Forelimb muscle (tissue), 1 donor: Measurements from ENCODE around the gene BCAN. TPM values are rescaled to one million over a fixed set of nuclear protein-coding genes. Genes with fewer than 3 reads are reported as not detected.
"Not testable (repeated sequence)": the region's sequence is repeated elsewhere in the genome, so short reads cannot be mapped to it uniquely, and the experiment has no call there.

Experiments used
- DNase-seq: peaks from one replicate; pipeline ENCODE4 v3.0.0-alpha.2; 2013; ENCODE audit warnings: low read depth
- polyA plus RNA-seq: library from polyadenylated mRNA; unstranded; fragments of 120-200 nt; gene quantifications from one replicate; pipeline ENCODE4 v1.2.1, GENCODE V29; 2013; ENCODE audit not compliant: insufficient read length

BCAN gene
- polyA plus RNA-seq, 1 donor = 1.2 TPM

GRCh38 chr1:156618853-156619581 is 22.9 kb upstream of the BCAN start, which contains the start of gene HAPLN2:
TSS of gene HAPLN2 (plus strand) at chr1:156619415. CDS start at chr1:156623491, 4,076 bp downstream.
- no peak for DNase-seq

DNA sequence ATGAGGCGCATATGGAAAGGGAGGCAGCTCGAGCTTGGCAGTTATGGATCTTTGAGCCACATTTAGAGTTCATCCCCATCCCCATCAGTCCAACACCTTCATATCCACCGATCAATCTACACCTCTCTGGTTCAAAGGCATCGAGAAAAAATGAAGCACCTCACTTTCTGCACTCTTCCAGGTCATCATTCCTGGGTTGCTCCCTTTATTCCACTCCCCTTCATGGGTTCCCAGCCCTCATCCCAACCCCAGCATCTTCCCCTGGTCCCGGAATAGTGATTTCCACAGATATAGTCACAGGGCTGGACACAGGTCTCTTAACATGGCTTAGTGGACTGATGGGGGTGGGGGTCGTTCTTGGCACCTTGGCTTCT is 22.3 kb upstream of the BCAN start:
- no peak for DNase-seq

DNA sequence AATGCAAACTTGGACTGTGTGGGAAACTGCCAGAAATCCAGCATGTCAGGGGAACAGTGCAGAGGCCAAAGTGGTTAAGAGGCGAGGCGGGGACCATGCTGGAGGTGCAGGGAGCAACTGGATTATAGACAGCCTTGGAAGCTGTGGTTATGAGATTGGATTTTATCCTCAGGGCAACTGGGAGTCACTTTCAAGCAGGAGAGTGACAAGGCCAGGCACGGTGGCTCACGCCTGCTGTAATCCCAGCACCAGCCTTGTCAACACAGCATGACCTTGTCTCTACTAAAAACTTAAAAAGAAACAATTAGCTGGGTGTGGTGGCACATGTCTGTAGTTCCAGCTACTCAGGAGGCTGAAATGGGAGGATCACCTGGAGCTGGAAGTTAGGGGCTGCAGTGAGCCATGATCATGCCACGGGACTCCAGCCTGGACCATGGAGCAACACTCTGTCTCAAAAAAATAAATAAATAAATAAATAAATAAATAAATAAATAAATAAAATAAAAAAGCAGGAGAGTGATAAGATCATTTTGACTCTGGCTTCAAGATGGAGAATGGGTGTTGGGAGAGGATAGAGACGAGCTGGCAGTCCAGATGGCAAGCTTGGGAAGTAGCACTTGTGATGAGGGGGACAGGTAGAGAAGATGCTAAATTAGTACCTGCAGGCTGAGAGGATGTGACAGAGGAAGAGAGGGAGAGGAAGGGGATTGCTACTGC is 19.2 kb upstream of the BCAN start:
- DNase-seq = no peak

DNA sequence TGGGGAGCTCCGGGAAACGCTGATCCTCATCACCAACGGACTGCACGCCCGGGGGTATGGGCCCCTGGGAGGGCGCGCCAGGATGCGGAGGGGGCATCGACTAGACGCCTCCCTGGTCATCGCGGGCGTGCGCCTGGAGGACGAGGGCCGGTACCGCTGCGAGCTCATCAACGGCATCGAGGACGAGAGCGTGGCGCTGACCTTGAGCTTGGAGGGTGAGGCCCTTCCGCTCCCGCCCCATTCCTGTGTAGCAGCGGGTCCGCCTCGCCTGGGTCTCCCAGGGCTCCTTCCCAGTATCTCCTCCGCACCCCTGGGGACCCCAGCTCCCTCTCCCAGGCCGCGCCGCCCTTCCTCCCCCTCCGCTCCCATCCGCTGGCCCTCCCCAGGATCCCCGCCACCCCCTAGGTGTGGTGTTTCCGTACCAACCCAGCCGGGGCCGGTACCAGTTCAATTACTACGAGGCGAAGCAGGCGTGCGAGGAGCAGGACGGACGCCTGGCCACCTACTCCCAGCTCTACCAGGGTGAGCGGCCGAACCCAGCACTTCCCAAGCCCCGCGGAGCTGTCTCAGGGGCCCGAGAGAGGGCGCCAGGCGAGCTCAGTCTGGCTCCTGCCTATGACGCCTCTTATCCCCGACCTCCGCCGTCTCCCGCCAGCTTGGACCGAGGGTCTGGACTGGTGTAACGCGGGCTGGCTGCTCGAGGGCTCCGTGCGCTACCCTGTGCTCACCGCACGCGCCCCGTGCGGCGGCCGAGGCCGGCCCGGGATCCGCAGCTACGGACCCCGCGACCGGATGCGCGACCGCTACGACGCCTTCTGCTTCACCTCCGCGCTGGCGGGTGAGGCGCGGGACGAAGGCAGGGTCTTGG is 17.7 kb upstream of the BCAN start:
- no peak for DNase-seq

DNA sequence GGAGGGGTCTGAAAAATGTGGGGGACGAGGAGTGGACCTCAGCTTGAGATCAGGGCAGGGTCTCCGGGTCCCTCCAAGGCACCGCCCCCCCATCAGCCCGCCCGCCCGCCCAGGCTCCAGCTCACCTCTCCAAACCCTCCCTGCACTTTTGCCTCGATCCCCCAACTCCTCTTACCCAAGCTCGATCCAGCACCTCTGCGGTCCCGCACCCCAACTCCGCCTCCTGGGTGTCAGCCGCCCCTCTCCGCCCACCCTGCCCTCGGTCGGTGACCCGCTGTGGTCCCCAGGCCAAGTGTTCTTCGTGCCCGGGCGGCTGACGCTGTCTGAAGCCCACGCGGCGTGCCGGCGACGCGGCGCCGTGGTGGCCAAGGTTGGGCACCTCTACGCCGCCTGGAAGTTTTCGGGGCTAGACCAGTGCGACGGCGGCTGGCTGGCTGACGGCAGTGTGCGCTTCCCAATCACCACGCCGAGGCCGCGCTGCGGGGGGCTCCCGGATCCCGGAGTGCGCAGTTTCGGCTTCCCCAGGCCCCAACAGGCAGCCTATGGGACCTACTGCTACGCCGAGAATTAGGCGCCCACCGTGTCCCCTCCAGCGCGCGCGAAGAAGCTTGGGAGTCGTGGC is 17.0 kb upstream of the BCAN start:
- no peak for DNase-seq

DNA sequence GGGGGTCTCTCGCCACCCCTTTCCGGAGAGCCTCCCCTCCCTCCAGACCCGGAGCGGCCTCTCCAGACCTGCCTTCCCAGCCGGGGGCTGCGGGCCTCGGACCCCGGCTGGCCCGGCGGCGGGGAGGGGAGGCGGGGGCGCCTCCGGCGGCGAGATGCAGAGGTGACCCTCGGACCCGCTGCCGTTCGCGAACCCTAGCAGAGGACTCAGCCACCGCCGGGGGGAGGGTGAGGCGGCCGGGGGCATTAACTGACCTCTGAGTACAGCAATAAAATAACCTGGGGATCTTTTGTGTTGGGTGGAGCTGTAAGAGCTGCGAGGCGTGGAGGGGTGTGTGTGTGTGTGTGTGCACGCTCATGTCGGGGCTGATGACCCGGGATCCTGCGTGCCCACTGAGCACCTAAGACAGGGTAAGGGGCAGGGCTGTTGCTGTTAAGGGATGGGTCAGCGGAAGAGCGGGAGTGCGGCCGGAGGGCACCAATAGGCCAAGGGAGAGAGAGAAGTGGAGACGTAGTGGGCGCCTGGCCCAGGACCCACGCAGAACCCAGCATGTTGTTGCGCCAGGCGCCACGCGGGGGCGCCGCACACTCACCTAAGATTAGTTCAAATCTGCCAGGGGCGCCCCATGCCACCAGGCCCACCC is 16.4 kb upstream of the BCAN start:
- no peak for DNase-seq

DNA sequence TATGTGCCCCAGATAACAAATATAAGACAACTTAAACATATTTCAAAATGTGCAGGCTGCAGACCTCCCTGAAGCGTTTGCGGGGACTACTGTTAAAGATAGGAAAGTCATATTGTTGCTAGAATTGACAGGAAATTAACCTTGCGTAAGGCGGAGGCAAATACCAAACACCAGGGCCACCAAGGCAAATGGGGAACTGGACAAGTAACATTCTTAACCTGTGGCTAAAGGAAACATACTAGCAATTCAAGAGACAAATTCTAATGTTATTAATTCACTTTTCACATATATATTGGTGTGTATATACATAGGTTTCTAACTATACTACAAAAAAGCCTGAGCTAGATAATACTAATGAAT is 15.9 kb upstream of the BCAN start:
- no peak for DNase-seq

- no peak for DNase-seq
Observed at GRCh38 chr1:156627313-156627880, 14.5 kb upstream of the BCAN start.

GRCh38 chr1:156629823-156630449 is 12.0 kb upstream of the BCAN start:
- DNase-seq = no peak

GRCh38 chr1:156631152-156631551 is 10.8 kb upstream of the BCAN start:
- not testable (repeated sequence) for DNase-seq

GRCh38 chr1:156632355-156632754 is 9.6 kb upstream of the BCAN start:
- no peak for DNase-seq

- no peak for DNase-seq
Observed at GRCh38 chr1:156638189-156638985, 3.5 kb upstream of the BCAN start.

DNA sequence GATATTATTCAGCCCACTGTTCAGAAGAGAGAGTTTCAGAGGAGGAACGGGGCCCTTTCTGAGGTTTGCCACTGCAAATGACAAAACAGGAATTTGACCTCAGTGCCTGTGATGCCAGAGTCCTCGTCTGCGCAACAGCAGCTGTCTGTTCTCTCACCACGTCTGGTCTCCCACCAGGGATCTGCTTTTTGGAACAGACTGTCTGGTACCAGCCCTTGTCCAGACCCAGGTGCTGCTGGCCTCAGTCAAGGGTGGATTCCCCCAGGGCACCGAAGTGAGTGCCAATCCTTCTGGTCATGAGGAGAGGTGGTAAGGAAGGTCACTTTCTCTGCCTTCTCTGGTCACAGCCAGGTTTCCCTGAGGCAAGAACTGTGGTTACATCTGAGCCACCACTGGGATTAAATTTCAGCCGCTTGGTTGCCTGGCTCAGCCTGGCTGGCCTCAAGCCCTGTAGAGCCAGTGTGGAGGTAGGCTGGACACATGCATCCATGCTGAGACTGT is 2.3 kb upstream of the BCAN start:
- DNase-seq = no peak

GRCh38 chr1:156640842-156641706 is 843 bp upstream of the BCAN start:
- DNase-seq = no peak

DNA sequence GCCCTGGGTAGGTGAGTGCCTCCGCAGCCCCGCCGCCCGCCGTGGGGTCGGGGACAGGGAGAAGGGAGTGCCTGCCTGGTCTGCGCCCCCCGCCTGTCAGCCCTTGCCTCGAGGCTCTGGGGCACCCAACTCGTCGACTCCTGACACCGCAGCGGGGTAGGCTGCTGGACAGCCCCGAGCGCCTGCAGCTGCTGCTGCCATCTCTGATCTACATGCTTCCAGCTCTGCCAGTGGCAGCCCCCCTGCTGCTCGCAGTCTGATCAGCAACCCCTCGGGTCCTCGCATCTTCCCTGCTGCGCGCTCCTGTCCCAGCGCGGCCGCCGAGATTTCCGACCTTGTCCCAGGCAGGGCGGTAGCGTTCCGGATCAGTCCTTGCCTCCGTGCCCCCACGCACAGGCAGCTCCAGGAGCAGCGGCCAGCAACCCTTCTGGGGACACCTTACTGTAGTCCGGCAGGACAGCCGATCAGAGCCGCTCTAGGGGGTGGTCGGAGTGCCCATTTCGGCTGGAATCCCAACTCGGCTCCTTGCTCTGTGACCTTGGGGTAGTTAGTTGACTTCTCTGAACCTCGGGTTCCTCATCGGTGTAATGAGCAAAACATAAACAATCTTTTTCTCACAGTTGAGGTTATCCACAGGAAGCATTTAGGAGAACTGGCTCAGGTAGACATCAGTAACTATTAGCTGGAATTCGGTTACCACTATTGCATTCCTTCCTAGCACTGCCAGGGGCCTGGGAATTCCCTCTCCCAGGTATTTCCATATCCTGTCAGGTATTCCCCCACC is 540 bp downstream of the BCAN start:
- DNase-seq = no peak

GRCh38 chr1:156643049-156643777 is 1.3 kb downstream of the BCAN start:
- DNase-seq = no peak

GRCh38 chr1:156643778-156644092 is 1.8 kb downstream of the BCAN start:
- no peak for DNase-seq
